NCI-H69 (cell line): Measurements from ENCODE around the gene ARHGEF10L.
"Not testable (repeated sequence)": the region's sequence is repeated elsewhere in the genome, so short reads cannot be mapped to it uniquely, and the experiment has no call there.

ENCODE experiments used
- DNase-seq: peaks from one replicate; lab custom pipeline; 2025; lab: John Stamatoyannopoulos, UW

ARHGEF10L gene

DNA sequence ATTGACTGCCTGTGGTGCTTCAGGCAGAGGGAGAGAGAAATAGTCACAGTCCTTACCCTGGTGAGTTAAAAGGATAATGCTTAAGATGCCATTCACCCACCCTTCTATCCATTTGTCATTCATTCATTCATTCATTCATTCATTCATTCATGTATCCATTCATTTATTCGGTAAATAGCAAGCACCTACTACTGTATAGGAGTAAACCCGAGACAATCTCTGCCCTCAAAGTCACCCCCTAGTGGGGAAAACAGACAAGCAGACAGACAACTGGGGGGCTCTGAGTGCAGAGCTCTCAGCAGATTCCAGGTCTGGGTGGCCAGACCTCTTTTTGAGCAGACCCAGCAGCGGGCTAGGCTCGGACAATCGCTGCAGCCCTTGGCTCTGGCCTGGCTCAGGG, 201.6 kb downstream of the ARHGEF10L start:
- DNase-seq: no peak

DNA sequence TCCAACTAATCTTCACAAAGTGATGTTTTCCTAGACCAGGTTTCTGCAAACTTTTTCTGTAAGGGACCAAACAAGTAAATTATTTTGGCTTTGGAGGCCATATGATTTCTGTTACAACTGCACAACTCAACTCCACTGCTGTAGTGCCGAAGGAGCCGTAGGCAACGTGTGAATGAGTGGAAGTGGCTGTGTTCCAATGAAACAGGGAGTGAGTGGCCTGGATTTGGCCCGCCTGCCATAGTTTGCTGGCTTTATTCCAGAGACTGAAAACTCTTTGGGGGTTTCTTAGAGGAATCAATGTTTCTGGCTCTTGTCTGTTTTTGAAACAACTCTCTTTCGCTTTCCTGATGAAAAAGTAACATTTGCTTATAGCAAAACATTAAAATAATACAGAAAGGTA, 203.1 kb downstream of the ARHGEF10L start:
- DNase-seq: no peak

DNA sequence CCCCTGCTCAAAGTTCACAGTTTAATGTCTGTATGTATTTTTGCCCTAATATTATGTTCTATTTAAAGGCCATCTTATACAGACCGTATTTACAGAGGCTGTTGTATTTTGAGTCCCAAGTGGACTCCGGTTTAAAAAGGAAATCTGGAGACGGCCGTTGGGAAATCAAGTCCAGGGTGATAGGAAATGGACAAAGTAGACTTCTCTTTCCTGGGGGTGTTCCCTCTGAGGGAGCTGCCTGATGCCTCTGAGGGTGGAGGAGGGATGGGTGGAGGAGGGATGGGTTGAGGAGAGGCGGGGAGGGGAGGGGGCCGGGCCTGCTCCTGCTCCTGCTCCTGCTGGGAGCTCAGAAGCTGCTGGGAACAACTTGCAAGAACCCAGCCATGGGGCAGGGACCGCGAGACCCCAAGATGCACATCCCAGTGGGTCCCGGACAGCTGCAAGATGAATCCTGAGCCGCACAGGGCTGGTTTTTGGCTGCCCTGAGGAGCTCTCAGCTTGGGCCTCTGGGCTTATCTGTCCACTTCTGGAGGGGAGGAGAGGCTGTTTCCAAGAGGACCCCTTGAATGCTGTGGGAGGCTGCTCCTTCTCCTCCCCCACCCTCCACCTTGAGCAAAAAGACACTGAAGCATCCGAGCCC, 203.6 kb downstream of the ARHGEF10L start:
- DNase-seq: no peak

DNA sequence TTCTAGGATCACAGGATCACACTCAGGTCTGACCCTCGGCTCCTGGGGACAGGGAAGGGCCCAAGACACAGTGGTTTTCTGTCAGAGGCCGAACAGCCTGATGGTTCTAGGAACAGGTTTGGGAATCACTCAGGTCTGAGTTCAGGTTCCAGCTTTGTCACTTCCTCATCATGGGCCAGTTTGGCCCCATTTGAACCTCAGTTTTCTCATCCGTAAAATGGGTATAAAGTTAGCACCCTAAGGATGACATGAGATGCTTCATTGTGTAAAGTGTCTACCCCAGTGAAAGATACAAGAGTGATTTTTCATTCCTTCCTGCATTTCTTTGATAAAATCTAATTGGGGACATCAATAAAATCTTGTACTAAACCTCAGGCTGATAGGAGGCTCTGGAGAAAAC, 204.4 kb downstream of the ARHGEF10L start:
- no peak for DNase-seq

DNA sequence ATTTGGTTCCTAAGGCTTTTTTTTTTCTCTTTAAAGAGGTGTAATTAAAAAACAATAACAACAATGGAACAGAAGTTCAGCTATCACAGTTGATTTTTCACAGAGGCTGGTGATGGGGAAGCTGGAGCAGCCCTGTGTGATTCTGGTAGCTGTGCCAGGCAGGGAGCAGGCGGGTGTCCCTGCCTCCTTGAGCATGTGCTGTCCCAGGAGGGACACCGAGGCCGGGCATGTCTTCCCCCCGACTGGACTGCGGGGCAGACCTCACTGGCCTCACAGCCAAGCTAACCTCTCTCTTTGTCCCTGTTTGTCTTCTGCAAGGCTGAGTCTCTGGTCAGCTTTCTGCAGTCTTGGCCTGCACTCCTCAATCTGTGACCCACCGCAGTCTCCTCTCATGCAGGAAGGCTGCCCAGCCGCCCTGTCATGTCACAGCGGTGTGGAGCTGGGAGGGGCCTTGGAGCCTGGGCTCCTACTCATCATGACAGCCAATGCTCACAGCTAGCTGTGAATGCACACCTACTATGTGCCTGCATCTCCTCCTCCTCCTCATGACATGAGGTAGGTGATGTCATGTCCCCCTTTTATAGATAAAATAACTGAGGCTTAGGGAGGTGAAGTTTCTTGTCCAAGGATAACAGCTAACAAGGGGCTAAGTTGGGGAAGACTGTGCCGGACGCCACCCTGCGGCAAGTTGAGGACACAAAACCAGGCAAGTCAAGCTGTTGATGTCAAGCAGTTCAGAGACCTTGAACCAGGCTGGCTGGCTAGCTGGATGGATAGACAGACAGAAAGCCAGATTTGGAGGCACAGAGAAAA, 205.4 kb downstream of the ARHGEF10L start:
- DNase-seq: no peak

DNA sequence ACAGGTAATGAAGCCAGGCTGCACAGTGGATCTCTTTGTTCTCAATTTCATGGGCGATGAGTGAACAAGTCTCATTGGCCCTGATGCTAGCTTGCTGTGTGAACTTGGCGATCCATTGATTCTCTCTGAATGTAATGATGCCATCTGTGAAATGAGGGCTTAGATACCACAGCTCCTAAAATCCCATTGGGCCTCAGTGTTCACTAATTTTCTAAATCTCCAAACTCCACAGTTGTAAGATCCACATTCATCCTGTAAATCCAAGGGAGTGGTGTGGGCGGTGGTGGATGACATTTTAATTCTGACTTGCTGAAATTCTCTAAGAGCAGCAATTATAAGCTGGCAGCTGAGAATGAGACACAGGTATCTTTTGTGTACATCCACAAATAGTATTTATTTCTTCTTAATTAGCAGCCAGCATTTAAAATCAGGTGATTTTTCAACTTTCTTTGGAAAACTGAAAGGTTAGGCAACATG, 206.0 kb downstream of the ARHGEF10L start:
- no peak for DNase-seq

DNA sequence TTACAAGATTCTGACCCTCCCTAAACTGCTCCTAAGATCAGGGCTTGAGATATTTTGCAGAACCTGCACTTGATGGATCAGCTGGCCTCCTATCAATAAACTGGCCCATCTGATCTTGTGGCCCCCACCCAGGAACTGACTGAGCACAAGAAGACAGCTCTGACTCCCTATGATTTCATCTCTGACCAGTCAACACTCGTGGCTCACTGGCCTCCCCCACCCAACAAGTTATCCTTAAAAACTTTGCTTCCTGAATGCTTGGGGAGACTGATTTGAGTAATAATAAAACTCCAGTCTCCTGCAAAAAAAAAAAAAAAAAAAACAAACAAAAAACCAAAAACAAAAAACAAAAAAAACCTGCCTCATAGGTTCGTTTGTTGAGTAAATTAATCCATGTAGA, 206.8 kb downstream of the ARHGEF10L start:
- not testable (repeated sequence) for DNase-seq

DNA sequence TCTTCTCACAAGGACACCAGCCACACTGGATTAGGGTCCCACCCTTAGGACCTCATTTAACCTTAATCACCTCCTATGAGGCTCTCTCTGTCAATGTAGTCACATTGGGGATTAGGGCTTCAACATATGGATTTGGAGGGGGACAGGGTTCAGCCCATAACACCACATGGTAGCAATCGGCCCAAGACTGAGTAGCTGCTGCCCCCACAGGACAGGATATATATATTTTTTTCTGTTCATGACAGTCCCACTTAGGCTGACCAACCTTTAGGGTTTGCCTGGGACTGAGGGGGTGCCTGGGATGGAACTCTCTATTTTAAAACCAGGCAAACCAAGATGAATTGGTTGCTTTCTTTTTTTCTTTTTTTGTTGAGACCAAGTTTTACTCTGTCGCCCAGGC, 207.4 kb downstream of the ARHGEF10L start:
- DNase-seq: no peak
